ENCODE measurements around the gene CFAP251. TPM values are rescaled to one million over a fixed set of nuclear protein-coding genes. Genes with fewer than 3 reads are reported as not detected.
A peak's percentile ranks its signal among the peaks of the same experiment; 100 is the strongest.

CFAP251 gene
- total RNA-seq, 1 donor from 2014 or later, result 9.3 TPM

DNA sequence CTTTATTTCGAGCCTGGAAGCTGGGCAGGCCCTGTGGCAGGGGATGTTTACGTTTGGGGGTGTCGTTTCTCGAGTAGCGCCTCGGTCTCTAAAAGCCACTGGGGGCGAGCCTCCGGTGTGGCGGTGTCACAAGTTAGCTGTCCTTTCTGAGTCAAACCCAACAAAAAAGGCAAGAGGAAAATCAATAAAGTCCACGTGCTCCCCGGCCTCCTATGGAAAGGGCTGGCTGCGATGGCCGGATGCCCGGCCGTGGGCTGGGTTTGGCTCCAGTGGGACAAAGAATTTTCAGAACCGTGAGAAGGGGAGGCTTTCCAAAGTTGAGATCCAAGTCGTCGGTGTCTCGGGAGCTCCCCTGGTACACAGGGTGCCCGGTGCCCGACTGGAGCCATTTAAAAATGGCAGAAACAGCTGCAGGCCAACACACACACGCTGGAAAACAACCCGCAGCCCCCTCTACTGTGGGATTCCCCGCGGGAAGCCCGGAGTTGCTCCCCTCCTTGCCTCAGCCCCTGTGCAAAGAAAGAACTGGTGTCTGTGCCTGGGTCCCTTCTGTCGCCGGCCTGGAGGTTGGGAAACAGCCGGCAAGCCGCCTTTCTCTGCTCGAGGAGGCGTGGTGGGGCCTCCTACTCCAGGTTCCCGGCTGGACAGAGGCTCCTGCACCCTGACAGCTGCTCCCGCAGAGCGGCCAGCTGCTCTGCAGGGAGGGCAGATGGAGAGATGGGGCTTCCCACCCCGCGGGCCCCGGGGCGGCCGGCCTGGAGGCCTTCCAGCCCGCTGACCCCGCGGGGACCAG is 105.1 kb downstream of the CFAP251 start:
- Mint-ChIP-seq H3K27ac (peak overlapping the region; percentile 98), H3K27me3 (no peaks in the 10 kb centered on the region), H3K4me3 (ENCODE audit: low read depth) (peak overlapping the region; percentile 90), H3K36me3 (ENCODE audit: insufficient read depth) (no peaks in the 10 kb centered on the region), H3K4me1 (ENCODE audit: low read depth) (peaks cover 21% of the 10 kb centered on the region), H3K9me3 (ENCODE audit: low read depth) (no peaks in the 10 kb centered on the region)
- TF ChIP-seq, protein P1, sequence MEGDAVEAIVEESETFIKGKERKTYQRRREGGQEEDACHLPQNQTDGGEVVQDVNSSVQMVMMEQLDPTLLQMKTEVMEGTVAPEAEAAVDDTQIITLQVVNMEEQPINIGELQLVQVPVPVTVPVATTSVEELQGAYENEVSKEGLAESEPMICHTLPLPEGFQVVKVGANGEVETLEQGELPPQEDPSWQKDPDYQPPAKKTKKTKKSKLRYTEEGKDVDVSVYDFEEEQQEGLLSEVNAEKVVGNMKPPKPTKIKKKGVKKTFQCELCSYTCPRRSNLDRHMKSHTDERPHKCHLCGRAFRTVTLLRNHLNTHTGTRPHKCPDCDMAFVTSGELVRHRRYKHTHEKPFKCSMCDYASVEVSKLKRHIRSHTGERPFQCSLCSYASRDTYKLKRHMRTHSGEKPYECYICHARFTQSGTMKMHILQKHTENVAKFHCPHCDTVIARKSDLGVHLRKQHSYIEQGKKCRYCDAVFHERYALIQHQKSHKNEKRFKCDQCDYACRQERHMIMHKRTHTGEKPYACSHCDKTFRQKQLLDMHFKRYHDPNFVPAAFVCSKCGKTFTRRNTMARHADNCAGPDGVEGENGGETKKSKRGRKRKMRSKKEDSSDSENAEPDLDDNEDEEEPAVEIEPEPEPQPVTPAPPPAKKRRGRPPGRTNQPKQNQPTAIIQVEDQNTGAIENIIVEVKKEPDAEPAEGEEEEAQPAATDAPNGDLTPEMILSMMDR (IDR thresholded peaks at IDR 0.05; ENCODE audit: unreplicated experiment), result no peak
- peak; percentile 26 for DNase-seq (ENCODE audit: low spot score, unreplicated experiment)

DNA sequence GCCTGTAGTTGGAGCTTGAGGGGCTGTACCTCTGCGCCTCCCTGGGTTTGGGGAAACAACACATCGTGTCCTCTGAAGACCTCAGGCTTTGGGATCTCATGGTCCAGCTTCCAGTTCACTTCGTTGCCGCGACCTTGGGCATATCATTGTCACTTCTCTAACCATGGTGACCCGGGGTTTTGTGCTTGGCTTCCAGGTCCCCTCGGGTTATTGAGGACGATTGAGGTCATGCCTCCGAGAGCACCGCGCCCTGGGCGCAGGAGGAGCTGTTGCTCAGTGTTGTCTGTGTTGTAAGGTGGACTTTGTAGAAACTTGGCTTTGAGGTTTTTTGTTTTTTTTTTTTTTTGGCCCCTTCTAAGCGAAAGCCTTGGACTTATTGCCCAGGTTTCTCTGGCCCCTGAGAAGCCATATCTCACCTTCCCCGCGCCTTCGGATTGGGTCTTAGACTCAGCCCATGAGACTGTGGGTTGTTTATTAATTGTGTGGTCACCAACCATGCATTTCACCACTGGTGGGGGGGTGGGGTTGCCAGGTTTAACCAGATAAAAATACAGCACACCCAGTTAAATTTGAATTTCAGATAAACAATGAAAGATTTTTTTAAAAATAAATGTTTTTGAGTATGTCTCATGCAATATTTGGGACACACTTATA is 105.9 kb downstream of the CFAP251 start:
- Mint-ChIP-seq H3K4me3 (ENCODE audit: low read depth) (peak overlapping the region; percentile 42), H3K4me1 (ENCODE audit: low read depth) (peaks cover 23% of the 10 kb centered on the region), H3K36me3 (ENCODE audit: insufficient read depth) (no peaks in the 10 kb centered on the region), H3K27me3 (no peaks in the 10 kb centered on the region), H3K9me3 (ENCODE audit: low read depth) (no peaks in the 10 kb centered on the region), H3K27ac (peak overlapping the region; percentile 45)
- TF ChIP-seq, protein P1 (IDR thresholded peaks at IDR 0.05; ENCODE audit: unreplicated experiment), result no peak
- DNase-seq (ENCODE audit: low spot score, unreplicated experiment), result no peak

DNA sequence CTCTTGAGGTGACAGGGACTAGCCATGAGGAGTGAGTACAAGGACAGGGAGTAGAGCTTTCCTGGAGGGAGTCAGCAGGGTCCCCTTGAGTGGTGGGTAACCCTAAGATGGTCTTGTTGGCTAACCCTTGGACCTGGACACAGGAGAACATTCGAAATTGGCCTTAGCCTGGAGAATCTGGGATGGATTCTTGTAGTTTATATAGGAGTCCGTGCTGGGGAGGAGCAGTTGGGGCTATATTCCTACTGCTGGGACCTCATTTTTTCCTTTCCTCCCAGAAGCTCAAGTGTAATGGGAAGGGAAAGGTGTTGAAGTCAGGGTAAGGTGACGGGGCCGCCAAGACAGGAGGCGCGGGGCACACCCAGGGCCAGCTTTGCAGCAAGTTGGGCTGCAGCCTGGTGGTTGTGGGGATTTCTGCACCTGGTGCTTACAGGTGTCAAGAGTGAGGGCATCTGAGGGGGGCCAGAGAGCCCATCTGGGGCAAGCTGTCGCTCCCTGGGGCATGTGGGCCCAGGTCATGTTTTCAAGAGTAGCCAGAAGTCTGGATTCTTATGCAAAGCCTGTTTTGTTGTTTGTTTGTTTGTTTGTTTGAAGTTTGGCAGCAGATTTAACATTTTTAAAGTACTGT is 108.4 kb downstream of the CFAP251 start:
- Mint-ChIP-seq H3K4me1 (ENCODE audit: low read depth) (peaks cover 23% of the 10 kb centered on the region), H3K27ac (peak overlapping the region; percentile 41), H3K27me3 (no peaks in the 10 kb centered on the region), H3K4me3 (ENCODE audit: low read depth) (no peak overlapping the region), H3K9me3 (ENCODE audit: low read depth) (no peaks in the 10 kb centered on the region), H3K36me3 (ENCODE audit: insufficient read depth) (no peaks in the 10 kb centered on the region)
- DNase-seq (ENCODE audit: low spot score, unreplicated experiment), result no peak
- TF ChIP-seq, protein P1 (IDR thresholded peaks at IDR 0.05; ENCODE audit: unreplicated experiment), result no peak

DNA sequence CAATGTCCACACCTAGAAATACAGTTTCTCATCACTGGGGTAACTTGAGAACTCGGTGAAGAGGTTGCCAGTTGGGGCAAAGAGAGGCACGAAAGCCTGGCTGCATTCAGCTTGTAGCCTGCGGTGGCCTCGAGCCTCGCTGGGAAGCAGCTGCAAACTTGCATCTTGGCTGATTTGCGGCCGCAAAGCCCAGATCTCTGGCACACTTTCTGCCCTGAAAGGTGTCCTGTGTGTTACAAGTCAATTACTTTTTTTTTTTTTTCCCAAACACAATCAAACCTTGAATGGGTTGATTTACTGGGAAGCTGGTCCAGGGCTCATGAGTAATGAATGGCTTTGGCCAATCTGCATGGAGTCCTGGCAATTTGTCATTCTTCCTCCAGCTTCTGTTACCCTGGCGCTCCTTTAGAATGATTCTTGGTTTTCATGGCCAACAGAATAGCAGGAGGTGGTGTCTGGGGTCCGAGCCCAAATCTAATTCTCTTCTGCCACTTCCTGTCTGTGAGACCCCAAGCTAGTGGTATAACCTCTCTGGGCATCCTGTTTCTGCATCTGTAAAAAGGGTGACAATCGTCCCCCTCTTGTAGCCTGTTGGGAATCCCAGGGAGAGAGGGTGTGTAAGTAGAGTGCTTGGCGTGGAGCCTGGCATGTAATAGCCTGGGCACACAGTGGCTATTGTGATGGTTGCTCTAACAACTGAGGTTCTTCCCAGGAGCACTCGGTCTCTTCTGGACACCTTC is 109.9 kb downstream of the CFAP251 start:
- Mint-ChIP-seq H3K27me3 (no peaks in the 10 kb centered on the region), H3K9me3 (ENCODE audit: low read depth) (no peaks in the 10 kb centered on the region), H3K4me1 (ENCODE audit: low read depth) (peaks cover 21% of the 10 kb centered on the region), H3K36me3 (ENCODE audit: insufficient read depth) (no peaks in the 10 kb centered on the region), H3K4me3 (ENCODE audit: low read depth) (no peak overlapping the region), H3K27ac (peak overlapping the region; percentile 49)
- DNase-seq (ENCODE audit: low spot score, unreplicated experiment), result no peak
- TF ChIP-seq, protein P1 (IDR thresholded peaks at IDR 0.05; ENCODE audit: unreplicated experiment), result no peak
